Osteoblast (primary cell): ENCODE results near the gene ONECUT1. TPM values are rescaled to one million over a fixed set of nuclear protein-coding genes. Genes with fewer than 3 reads are reported as not detected.
"Not testable (repeated sequence)": the region's sequence is repeated elsewhere in the genome, so short reads cannot be mapped to it uniquely, and the experiment has no call there.

ENCODE experiments used
- DNase-seq: peaks from one replicate; pipeline ENCODE4 v3.0.0; 2011; ENCODE audit warnings: low spot score, mixed read lengths; ENCODE audit not compliant: insufficient read length; ENCODE audit errors: missing footprints
- H2AFZ ChIP-seq: 2 replicates; pipeline ENCODE4 v1.6.0; 2011; ENCODE audit warnings: mild to moderate bottlenecking, low read length
- H3K27ac ChIP-seq: 2 replicates; pipeline ENCODE4 v1.5.1; 2011; ENCODE audit warnings: mild to moderate bottlenecking, low read depth, low read length, moderate library complexity
- H3K27me3 ChIP-seq: 2 replicates; pipeline ENCODE4 v1.6.0; 2012; ENCODE audit warnings: mild to moderate bottlenecking, control low read depth, inconsistent platforms, low read length, moderate library complexity; ENCODE audit not compliant: insufficient read depth
- H3K36me3 ChIP-seq: 2 replicates; pipeline ENCODE4 v1.5.1; 2011; ENCODE audit warnings: mild to moderate bottlenecking, low read length, control low read depth, moderate library complexity; ENCODE audit not compliant: insufficient read depth
- H3K4me1 ChIP-seq: 2 replicates; pipeline ENCODE4 v1.5.1; 2011; ENCODE audit warnings: mild to moderate bottlenecking, low read length, control low read depth, moderate library complexity; ENCODE audit not compliant: insufficient read depth
- H3K4me2 ChIP-seq: 2 replicates; pipeline ENCODE4 v1.6.0; 2011; ENCODE audit warnings: mild to moderate bottlenecking, low read length; ENCODE audit not compliant: insufficient read depth
- H3K4me3 ChIP-seq: fragments of 200-600 bp; sonication (generic); 3 replicates; pipeline ENCODE4 v1.5.1; 2012; ENCODE audit warnings: mild to moderate bottlenecking, low read length, inconsistent platforms; ENCODE audit not compliant: insufficient read depth
- H3K79me2 ChIP-seq: 2 replicates; pipeline ENCODE4 v1.6.0; 2012; ENCODE audit warnings: mild to moderate bottlenecking, low read length, control low read depth, inconsistent platforms; ENCODE audit not compliant: insufficient read depth
- H3K9me3 ChIP-seq: 2 replicates; pipeline ENCODE4 v1.5.1; 2011; ENCODE audit warnings: low read depth, low read length, control low read depth
- H4K20me1 ChIP-seq: 2 replicates; pipeline ENCODE4 v1.6.0; 2012; ENCODE audit warnings: mild to moderate bottlenecking, low read length, control low read depth; ENCODE audit not compliant: insufficient read depth
- CTCF ChIP-seq: IDR thresholded peaks from 2 replicates; pipeline ENCODE4 v1.5.1; 2011; ENCODE audit warnings: mild to moderate bottlenecking, low read depth, low read length, moderate library complexity; ENCODE audit errors: extremely low read depth
- total RNA-seq: library from RNA; depleted of rRNA; stranded (reverse); fragments of >200 nt; gene quantifications from 2 replicates; pipeline ENCODE4 v1.2.3, GENCODE V29; 2012

ONECUT1 gene
- not detected in 2 replicates for total RNA-seq

GRCh38 chr15:52790169-52790708 is at the start of gene ONECUT1:
TSS of gene ONECUT1 (minus strand) at chr15:52790336. CDS start at chr15:52789884, 452 bp downstream.
- Histone ChIP-seq H3K79me2 (no peaks in the 10 kb centered on the region), H3K4me3 (peak within 1 kb of the TSS; percentile 61), H3K27me3 (peaks cover 82% of the 10 kb centered on the region), H3K9me3 (no peaks in the 10 kb centered on the region), H3K4me1 (no peaks in the 10 kb centered on the region), H2AFZ (peak within 1 kb of the TSS; percentile 62), H3K36me3 (no peaks in the 10 kb centered on the region), H3K27ac (no peak within 1 kb of the TSS), H3K4me2 (peak within 1 kb of the TSS; percentile 75), H4K20me1 (no peaks in the 10 kb centered on the region)
- peak; percentile 97 for DNase-seq
- TF ChIP-seq CTCF: no peak

- Histone ChIP-seq H3K79me2 (no peaks in the 10 kb centered on the region), H3K4me3 (no peak overlapping the region), H2AFZ (no peak overlapping the region), H3K9me3 (no peaks in the 10 kb centered on the region), H3K4me1 (no peaks in the 10 kb centered on the region), H3K4me2 (no peak overlapping the region), H4K20me1 (no peaks in the 10 kb centered on the region), H3K36me3 (no peaks in the 10 kb centered on the region), H3K27ac (no peak overlapping the region), H3K27me3 (no peaks in the 10 kb centered on the region)
- DNase-seq: no peak
- TF ChIP-seq CTCF: no peak
Measured at GRCh38 chr15:52834379-52834778, 44.2 kb upstream of the ONECUT1 start.

- not testable (repeated sequence) for H3K27ac ChIP-seq, H3K79me2 ChIP-seq, H3K4me3 ChIP-seq, H3K4me2 ChIP-seq, H3K4me1 ChIP-seq, H2AFZ ChIP-seq, H3K36me3 ChIP-seq, DNase-seq, H4K20me1 ChIP-seq, H3K9me3 ChIP-seq, H3K27me3 ChIP-seq
Measured at GRCh38 chr15:52824169-52824942, 34.2 kb upstream of the ONECUT1 start.

- no peaks in the 10 kb centered on the region for H4K20me1 ChIP-seq
- no peak overlapping the region for H3K4me3 ChIP-seq
- H3K27me3 ChIP-seq: no peaks in the 10 kb centered on the region
- H3K36me3 ChIP-seq: no peaks in the 10 kb centered on the region
- no peak overlapping the region for H3K27ac ChIP-seq
- no peaks in the 10 kb centered on the region for H3K9me3 ChIP-seq
- H3K4me1 ChIP-seq: no peaks in the 10 kb centered on the region
- TF ChIP-seq CTCF: no peak
- H3K4me2 ChIP-seq: no peak overlapping the region
- no peak overlapping the region for H2AFZ ChIP-seq
- DNase-seq: no peak
- no peaks in the 10 kb centered on the region for H3K79me2 ChIP-seq
Measured at GRCh38 chr15:52822475-52822874, 32.3 kb upstream of the ONECUT1 start.
